UCSD-AML1 (cell line): ENCODE measurements around the gene ABCF2.

Experiments used
- DNase-seq: peaks from one replicate; lab custom pipeline; 2025; ENCODE audit not compliant: unreplicated experiment; lab: John Stamatoyannopoulos, UW

ABCF2 gene

GRCh38 chr7:151175047-151175792, 51.8 kb downstream of the ABCF2 start:
- DNase-seq = no peak

GRCh38 chr7:151174246-151175046, 52.6 kb downstream of the ABCF2 start:
- no peak for DNase-seq

GRCh38 chr7:151173386-151174245, 53.4 kb downstream of the ABCF2 start:
- no peak for DNase-seq

DNA sequence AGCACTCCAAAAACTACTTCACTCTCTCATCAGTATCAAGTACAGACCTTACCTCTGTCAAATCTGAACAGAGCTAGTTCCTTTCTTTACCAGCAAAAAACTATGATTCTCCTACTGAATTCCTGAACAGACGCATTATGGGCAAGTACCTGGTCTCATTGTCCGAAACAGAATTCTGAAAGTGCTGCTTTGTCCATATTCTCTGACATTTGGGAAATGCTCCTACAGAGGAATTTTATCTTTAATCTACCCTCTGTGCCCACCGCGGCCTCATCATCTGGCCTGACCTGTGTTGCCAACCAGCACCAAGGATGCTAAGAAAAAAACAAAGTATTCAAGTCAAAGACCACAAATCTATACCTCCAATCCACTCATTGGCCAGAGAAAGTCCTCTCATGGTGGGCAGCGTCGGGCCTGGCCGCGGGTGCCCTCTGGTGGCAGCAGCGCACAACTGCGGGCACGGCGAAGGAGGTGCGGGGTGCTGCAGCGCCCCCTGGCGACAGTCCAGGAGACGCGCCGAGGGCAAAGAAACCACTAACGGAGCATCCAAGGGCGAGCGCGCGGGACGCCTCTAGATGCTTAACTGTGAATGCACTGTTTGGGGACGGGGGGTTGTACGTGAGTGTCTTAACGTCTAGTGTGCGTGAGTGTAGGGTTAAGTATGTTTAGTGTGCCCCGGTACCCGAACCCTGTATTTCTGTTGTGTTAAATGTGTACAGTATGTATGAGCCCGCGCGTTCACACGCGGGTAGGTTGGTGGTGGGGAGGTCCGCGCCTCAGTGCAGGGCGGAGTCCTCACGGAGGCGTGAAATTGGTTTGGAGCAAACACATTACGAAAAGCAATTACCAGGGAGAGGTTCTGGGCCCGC, 54.5 kb downstream of the ABCF2 start:
- peak; percentile 67 for DNase-seq

- DNase-seq = no peak
Measured at GRCh38 chr7:151168787-151169162, 58.2 kb downstream of the ABCF2 start.

- DNase-seq = peak; percentile 39
Measured at GRCh38 chr7:151168003-151168786, 58.8 kb downstream of the ABCF2 start.

DNA sequence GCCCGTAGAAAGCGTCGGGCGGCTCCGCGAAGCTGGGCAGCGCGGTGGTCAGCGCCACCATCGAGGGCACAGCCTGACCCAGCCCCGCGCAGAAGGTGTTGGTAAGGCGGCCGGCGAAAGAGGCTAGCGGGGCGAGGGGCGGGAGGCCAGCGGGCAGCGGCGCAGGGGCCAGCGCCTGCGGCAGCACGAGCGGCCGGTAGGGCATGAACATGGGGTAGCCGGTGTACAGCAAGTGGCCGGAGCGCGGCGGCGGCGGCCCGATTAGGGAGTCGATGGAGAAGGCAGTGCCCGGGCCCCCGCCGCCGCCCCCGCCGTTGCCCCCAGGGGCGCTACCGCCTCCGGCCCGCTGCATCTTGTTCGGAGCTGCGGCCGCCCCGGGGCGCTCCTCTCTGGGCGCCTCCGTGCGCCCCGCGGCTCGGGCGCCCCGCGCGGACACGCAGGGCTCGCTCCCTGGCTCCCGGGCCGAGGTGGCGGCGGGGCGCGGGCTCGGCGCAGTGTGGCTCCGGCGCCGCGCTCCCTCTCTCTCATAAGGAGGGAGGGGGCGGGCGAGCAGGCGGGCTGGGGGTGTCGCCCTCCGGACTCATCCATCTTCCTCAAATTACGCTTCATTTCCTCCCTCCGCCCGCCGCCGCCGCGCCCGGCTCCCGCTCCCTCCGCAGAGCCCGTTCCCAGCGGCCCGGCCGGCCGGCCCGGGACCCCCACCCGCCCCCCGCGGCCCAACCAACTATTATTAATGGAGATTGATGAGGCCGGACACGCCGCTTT, 59.6 kb downstream of the ABCF2 start, which contains the start of gene GBX1:
Gene GBX1 (minus strand): TSS at position 498 of the 765 bp plus-strand sequence. CDS start 146 bp downstream, at position 352.
- no peak for DNase-seq

DNA sequence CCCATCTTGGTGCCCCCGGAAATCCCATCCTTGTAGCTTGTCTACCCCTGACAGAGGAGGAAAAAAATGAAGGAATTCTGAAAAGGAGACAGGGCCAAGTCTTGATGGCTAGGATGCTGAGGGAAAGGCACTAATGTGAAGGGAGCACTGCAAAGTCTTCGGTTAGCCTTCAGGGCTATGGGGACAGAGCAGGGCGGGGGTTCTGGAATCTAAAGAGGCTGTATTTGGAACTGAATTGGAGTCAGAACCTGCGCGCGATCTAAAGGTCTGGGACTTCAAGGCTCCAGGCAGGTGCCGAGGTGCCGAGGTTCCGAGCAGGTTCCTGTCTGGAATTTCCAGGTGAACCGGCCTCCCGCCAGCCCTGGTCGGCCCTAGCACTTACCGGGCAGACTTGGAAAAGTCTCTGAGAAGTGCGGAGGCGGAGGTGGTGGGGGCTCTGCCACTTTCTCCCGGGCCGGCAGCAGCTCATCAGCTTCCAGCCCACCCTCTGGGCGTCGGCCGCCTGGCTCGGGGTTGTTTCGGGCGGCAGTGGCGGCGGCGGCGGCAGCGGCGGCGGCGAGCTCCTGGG, 60.3 kb downstream of the ABCF2 start:
- no peak for DNase-seq
